Activated gamma-delta T cell treated with anti-CD3 and anti-CD28 coated beads, Interleukin-2, amount 50 U/mL, for 16 hours (primary cell): ENCODE measurements around the gene TANC2.
"Not testable (repeated sequence)": the region's sequence is repeated elsewhere in the genome, so short reads cannot be mapped to it uniquely, and the experiment has no call there.

Source experiments
- DNase-seq: peaks from one replicate; pipeline ENCODE4 v3.0.0-alpha.2; 2020; ENCODE audit warnings: low read depth

Gene TANC2

DNA sequence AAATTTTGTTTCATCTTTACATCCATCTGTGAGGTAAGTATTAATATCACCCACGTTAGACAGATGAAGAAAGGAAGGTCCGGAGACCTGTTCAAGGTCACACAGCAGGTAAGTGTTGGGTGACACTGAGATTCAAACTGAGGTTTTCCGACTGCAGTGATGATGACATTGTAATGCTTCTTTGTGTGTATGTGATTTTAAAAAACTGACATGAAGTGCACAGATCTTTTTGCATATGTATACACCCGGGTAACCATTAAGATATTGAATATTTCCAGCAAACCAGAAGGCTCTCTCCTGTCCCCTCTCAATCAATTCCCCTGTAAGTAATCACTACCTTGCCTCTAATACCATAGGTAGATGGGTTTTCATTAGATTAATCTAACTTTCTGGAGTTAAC, 1.5 kb upstream of the TANC2 start:
- DNase-seq = no peak

DNA sequence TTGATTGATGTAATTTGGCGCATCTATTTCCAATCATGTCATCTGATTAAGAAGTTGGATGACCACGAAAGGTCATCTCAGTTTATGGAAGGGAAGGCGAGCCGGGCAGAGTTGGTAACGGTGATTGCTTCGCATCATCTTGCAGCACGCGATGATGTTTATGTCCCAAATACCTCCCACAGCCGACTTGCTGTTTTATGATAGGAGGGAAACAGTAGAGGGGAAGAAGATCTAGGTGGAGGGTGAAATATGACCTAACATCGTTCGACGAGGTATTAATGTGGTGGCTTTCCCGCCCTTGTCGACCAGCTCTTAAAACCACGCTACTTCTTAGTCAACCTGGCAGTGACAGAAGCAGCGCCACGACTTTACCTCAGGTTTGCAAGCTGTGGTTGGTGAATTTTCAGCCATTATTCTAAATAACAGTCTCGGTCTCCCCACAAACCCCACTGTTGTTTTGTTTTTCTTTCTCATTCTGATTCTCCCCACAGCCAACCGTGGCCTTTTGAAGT, 805 bp upstream of the TANC2 start:
- peak; percentile 25 for DNase-seq

DNA sequence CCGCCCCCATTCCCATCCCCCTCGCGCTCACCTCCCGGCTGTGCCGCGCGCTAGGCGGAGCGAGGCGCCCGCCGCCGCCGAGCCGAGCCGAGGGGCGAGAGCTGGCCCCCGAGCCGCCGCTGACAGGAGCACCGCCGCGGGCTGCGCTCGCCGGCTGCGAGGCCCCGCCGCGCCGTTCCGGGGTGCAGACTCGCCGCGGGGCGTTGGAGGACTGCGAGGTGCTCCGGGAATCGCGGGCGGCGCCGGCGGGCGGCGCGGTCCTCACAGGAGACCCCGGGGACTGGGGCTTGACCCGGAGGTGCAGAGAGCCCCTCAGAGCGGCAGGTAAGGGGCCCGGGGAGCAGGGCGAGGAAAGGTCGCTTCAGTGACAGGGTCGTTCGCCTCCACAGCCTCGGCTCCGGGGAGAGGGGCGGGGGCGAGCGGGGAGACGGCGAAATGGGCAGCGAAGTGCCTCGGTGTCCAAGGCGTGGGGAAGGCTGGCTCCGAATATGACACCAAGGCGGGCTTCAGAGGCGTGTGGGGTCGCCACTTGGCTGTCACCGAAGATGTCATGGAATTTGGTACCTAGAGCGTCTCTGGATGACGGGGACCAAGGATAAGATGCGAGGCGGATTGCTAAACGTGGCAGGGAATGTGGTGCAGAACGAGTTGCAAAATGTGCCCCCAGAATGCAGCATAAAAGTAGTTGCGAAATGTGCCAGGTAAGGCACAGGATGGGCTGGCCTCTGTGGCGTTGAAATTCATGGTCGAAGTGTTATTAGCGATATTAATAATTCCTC, 580 bp downstream of the TANC2 start:
- peak; percentile 45 for DNase-seq

DNA sequence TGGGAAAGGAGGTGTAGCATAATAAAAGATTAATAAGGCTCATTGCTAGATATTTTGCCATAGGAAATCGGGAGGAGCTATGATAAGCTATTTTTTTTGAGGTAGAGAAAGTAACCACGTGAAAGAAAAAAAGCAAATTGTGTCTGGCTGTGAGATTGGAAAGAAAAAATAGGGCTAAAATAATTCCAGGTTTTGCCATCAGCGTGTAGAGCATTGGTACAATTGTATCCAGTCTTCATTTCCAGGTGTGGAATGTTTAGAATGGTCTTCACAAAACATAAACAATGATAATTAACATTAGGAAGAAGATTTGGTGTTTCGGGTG, 1.1 kb downstream of the TANC2 start:
- no peak for DNase-seq

DNA sequence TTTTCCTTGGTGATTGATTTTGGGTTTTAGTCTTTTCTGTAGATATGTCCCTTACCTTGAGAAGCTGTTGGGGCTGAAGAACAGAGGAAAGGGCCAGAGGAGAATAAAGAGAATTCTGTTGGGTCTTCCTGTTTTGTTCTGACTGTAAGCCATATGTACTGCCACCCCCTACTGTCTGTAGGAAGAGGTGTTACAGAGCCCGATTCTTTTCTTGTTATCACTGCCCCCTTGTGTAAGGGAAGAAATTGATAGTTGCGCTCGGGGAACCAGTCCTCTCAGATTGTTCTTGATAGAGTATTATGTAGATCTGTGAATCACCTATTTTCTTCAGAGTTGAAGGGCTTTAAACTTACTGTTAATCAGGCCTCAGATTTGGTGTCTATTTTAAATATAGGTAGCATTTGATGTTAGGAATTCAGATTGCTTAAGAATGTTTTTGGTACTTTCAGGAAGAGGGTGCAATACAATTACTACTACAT, 2.4 kb downstream of the TANC2 start:
- peak; percentile 42 for DNase-seq

DNA sequence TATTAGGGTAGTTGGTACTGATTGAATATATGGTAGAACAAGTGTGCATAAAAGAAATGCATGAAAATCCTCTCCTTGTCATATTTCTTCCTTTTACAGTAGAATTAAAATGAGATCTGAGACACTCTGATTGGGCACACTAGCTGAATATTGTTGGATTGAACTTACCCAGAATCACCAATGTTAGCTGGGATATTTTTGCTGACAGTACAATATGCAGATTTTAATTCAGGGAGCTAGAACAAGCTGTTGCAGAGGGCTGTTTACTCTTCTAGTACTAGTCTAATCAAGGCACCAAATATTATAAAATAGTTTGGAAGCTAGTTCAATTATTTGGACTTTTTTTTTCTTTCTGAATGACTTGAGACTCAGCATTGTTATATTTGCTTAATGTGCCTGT, 4.6 kb downstream of the TANC2 start:
- no peak for DNase-seq

DNA sequence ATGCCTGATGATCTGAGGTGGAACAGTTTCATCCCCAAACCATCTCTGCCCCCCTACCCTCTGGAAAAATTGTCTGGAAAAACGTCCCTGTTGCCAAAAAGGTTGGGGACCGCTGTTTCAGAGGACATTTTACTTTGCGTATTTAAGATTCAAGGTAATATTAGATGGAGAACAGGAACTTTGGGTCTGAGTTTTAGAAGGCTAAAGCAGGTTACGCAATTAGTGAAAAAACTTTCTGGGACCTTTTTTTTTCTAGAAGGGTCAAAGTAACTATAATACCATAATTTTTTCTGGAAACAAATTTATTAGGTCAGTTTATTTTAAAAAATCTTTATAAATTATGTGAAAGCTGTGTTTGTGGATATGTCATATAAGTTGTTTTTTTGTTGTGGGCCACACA, 5.8 kb downstream of the TANC2 start:
- DNase-seq = no peak

DNA sequence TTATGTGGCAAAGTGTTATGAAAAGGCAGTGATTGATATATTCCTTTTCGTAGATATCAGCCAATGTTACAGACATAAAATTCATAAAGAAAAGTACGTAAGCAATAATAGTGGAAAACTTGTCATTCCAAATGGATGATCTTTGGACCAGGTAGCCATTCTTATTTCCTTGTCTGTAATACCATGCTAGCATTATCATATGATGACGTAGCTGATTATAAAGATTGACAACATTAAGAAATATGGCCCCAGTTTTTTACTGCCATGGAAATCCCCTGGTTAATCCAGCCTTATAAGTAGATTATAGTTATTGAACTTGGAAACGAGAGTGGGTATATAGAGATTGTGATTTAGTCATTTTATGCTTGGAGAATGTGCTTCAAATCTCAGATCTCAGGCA, 8.8 kb downstream of the TANC2 start:
- DNase-seq = no peak

DNA sequence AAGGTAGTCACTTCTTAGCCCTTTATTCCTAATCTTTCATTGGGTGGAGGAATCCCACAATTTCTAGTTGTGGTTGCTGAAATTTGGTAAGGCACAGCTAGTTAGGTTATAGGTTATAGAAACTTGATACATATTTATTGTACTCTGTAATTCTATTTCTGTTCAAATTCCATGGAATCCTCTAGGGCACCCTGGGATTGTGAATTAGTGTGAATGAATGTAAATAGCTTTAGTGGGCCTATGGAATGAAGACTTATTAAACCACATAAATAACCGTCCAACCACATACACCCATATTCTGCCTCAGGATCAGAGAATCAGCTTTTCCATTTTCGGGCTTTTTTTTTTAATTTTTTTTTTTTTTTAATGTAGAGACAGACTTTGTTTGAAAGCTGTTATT, 9.2 kb downstream of the TANC2 start:
- DNase-seq = no peak

DNA sequence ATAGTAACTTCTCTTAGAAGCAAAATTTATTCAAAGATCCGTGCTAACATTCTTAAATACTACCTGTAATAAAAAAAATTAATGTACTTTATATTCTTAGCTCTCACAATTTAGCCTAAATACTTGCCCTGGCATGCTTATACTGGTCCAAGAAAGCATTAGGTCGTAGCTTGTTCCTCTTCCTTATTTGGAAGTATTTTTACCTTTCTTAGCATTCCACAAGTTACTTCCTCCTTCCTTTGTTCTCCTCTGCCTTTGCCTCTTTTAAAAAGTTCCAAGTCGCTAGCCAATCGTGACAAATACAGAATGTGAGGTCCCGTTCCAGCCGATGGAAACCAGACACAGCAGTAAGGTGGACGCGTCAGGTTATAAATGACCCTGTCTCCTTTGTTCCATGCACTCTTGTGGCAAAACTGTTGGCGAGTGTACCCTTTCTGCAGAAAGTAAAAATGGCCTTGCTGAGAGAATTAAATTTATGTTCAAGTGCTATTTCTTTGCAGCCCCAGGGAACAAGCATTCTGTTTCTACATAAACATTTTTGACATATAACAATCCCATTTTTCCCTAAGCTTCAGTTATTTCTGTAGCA, 10.7 kb downstream of the TANC2 start:
- DNase-seq = not testable (repeated sequence)

DNA sequence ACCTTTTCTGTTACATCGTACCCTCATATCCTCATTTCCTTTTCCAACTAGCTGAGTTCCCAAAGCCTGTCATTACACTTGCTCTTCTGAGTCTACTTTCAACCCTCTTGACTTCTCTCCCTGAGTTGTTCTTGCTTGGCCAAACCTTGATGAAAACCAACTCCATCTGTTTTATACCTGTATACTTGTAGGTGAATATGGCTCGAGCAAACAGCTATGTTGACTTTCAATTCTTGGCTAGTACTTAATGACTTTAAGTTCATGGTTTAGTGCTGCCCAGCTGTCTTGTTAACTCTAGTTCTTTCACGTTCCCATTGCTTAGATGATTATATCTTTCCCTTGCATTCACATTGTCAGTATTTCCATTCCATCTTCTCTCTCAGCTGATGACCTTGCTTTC, 14.8 kb downstream of the TANC2 start:
- DNase-seq = no peak

DNA sequence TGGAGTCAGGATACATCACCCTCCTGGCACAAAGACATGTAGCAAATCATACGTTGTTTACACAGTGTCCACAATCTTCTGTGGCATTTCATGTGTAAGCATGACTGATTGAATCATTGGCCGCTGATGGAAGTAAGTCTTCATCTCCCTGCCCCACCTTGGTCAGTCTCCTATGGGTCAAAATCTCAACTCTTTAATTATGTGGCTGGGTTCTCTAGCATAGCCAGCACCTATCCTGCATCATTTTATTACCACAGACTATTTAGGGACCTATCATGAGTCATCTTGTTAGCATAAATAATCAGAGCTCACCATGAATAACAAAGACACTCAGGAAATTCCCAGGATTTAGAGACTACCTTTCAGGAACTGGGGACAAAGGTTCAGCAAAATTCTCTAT, 15.9 kb downstream of the TANC2 start:
- DNase-seq = no peak

DNA sequence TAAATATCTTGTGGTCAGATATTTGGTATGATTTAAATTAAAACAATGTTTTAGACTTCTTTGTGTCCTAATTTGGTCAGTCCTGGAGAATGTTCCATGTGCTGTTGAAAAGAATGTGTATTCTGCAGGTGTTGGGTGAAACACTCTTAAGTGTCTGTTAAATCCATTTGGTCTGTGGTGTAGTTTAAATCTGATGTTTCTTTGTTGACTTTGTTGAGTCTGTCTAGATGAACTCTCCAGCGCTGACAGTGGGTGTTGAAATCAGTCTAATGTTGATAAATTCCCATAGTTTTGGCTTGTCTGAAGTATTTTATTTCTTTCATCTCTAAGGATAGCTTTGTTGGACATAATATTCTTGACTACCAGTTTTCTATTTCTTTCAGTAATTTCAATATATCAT, 18.8 kb downstream of the TANC2 start:
- DNase-seq = no peak

DNA sequence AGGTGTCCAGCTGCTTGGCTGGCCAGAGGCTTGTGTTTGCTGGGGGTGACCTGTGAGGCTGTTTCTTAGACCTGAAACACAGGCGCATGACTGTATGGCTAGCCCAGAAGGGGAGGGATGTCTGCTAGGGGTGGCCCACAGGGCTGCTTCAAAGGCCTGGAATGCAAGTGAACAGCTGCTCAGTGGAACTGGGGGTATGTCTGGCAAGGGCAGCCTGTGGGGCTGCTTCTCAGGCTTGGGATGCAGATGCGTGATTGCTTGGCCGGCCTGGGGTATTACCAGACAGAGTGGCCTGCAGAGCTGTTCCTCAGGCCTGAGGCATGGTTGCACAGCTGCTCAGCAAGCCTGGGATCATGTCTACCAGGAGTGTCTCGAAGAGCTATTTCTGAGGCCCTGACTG, 20.5 kb downstream of the TANC2 start:
- DNase-seq = no peak

DNA sequence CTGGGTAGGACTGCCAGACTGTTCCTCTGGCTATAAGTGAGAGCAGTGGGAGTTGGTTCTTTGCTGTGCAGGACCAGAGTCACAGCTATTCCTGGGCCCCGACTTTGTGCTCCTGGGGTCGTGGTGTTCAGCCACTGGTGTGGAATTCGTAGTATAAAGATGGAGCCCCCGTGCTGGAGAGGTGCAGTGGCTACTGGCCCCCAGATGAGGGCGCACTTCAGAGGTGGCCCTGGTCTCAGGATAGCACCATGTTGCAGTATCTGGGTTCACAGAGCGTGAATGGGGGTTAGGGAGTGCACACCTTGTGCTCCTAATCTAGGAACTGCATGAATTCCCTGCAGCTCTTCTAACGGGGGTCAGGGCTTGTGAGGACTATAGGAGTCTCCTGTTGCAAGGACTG, 21.1 kb downstream of the TANC2 start:
- no peak for DNase-seq

DNA sequence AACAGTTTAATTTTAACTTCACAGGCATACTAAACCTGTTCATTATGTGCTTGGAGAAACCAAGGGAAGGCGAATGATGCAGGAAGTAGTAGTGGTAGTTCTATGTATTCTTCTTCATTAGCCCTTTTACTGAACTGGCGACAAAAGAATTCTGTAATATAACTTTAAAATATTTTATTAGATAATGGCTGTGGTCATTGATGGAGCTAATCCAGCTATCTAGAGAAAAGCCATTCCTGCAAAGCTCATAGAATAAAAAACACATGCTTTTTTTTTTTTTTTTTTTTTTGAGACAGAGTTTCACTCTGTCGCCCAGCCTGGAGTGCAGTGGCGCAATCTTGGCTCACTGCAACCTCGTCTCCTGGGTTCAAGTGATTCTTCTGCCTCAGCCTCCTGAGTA, 23.5 kb downstream of the TANC2 start:
- DNase-seq = no peak

DNA sequence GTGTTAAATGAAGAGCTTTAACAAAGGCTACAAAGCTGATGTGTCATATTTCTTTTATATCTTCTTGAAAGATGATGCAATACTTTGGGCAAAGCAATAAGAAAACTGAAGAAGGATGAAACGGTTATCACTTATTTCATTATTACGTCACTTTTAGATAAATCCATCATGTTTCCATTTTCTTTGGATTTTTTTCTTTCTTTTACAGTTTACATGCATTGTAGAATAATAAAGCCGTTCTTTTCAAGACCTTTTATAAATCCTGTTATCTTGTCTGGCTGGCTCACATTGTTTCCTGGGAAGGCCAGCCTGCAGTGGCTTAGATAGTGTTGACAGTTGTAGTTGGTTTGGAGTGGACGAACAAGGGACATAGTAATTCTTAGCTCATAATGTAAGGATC, 28.9 kb downstream of the TANC2 start:
- no peak for DNase-seq

DNA sequence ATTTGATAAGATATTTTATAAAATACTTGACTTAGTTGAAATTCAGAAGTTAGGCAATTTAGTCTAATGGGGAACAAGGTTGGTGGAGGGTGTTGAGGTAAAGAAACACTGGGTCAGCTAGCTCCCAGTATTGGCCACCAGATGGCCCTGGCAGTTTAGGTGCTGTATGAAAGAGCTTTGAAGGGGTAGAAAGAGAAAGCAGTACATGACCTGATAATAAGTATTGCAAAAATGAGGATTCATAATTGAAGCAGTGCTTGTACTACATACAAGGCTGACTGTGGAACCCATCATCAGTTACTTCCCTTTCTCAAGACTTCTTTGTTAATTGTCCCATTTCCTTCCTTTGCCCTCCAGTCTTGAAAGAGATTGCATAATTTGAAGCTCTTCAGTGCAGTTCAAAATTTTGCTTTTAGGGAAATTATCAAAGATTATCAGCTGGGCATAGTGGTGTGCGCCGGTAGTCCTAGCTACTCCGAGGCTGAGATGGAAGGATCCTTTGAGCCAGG, 29.4 kb downstream of the TANC2 start:
- no peak for DNase-seq

DNA sequence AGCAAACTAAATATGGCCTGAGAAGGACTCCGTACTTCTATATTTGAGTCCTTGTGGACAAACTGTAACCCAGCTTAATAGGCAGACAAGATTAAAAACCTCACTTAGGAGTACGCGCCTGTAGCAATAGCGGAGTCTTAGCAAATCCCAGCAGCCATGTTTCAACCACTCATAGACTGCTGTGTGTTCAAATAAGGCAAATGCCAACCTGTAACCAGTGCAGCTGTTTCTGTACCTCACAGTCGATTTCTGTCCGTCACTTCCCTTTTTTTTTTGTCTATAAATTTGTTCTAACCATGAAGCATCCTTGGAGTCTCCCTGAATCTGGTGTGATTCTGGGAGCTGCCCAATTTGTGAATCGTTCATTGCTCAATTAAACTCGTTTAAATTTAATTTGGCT, 30.2 kb downstream of the TANC2 start:
- no peak for DNase-seq

DNA sequence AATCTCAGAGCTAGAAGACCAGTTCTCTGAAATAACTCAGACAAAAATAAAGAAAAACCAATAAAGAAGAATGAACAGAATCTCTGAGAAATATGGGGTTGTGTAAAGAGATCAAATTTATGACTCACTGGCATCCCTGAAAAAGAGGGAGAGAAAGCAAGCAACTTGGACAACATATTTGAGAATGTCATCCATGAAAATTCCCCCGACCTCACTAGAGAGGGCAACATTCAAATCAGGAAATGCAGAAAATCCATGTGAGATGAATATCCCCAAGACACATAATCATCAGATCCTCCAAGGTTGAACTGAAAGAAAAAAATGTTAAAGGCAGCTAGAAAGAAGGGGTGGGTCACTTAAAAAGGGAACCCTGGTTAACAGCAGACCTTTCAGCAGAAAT, 32.1 kb downstream of the TANC2 start:
- no peak for DNase-seq

DNA sequence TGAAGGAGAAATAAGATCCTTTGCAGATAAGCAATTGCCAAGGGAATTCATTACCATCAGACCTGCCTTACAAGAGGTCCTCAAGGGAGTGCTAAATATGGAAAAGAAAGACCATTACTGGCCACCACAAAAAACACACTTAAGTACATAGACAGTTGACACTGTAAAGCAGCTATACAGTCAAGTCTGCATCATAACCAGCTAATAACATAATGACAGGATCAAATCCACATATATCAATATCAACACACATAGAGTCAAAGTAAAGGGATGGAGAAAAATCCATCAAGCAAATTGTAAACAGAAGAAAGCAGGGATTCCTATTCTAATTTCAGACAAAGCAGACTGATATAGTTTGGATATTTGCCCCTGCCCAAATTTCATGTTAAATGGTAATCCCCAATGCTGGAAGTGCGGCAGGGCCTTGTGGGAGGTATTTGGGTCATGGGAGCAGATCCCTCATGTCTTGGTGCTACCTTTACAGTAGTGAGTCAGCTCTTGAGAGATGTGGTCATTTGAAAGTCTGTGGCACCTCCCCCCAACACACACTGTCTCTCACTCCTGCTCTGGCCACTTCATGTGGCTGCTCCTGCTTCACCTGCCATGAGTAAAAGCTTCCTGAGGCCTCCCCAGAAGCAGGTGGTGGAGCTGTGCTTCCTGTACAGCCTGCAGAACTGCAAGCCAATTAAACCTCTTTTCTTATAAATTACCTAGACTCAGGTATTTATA, 32.8 kb downstream of the TANC2 start:
- no peak for DNase-seq

DNA sequence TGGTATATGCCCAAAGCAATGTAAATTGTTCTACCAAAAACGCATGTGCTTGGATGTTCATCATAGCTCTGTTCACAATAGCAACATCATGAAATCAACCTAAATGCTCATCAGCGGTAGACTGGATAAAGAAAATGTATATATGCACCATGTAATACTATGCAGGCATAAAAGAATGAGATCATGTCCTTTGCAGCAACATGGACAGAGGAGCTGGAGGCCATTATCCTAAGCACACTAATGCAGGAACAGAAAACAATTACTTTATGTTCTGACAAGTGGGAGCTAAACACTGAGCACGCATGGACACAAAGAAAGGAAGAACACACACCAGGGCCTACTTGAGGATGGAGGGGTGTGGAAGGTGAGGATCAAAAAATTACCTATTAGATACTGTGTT, 33.7 kb downstream of the TANC2 start:
- no peak for DNase-seq
